GM18520 (cell line): ENCODE data around the gene COMTD1.
"Not testable (repeated sequence)": the region's sequence is repeated elsewhere in the genome, so short reads cannot be mapped to it uniquely, and the experiment has no call there.

Source experiments
- ATAC-seq: cut with Tn5 transposase; IDR thresholded peaks from one replicate; pipeline ENCODE4 v1.9.1; 2021; ENCODE audit not compliant: unreplicated experiment

Gene COMTD1

GRCh38 chr10:75223507-75223906, 12.2 kb downstream of the COMTD1 start:
- ATAC-seq: no peak

DNA sequence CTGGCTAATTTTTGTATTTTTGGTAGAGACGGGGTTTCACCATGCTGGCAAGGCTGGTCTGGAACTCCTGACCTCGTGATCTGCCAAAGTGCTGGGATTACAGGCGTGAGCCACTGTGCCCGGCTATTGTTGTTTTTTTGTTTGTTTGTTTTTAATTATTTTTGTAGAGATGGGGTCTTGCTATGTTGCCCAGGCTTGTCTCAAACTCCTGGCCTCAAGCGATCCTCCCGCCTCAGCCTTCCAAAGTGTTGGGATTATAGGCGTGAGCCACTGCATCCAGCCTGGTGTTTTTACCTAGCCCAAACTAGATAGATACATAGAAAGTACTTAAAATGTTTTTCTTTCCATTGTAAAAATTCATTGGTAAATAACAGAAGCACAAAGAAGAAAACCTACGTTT, 14.3 kb downstream of the COMTD1 start:
- ATAC-seq: not testable (repeated sequence)

- ATAC-seq: no peak
These were observed 15.5 kb downstream of the COMTD1 start for GRCh38 chr10:75220274-75220673.

DNA sequence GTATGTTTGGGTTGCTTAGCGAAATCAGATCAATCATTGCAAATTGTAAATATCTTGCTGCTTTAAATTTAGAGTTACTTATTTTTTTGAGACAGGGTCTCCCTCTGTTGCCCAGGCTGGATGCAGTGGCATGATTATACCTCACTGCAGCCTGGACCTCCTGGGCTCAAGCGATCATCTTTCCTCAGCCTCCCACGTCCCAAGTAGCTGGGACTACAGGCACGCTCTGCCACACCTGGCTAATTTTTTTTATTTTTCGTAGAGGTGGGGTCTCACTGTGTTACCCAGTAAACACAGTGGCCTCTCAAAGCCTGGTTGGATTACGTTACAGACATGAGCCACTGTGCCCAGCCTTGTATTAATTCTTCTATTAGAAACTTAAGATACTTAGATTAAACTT, 23.4 kb downstream of the COMTD1 start:
- no peak for ATAC-seq

DNA sequence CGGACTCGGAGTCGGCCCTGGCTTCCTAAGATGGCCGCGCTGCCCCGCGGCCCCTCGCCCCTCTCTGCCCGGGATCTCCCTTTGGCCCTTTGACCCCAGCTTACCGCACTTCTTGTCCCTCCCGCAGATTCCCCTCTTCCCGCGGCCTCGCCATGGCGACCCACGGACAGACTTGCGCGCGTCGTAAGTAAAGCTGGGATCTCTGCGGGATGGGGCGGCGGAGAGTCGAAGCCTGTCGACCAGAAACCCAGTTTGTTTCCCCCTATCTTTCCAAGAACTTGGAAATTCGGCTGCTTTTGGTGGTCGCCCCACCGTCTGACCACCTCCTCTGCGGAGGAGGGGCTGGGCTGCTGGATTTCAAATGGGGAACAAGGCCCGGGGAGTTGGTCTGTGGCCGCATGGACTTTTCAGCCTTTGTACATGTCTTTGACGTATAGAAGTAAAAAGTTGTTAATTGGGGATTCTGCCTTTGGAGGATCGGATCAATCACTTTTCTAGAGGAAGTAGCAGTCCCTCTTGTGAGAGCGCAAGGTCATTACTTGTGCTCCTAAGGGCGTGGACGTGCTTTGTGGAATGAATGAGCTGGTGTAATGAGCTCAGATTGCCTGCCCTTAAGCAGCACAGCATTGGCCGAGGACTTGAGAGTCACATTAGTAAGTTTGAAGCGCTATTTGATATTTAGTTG, 24.6 kb downstream of the COMTD1 start:
- no peak for ATAC-seq

DNA sequence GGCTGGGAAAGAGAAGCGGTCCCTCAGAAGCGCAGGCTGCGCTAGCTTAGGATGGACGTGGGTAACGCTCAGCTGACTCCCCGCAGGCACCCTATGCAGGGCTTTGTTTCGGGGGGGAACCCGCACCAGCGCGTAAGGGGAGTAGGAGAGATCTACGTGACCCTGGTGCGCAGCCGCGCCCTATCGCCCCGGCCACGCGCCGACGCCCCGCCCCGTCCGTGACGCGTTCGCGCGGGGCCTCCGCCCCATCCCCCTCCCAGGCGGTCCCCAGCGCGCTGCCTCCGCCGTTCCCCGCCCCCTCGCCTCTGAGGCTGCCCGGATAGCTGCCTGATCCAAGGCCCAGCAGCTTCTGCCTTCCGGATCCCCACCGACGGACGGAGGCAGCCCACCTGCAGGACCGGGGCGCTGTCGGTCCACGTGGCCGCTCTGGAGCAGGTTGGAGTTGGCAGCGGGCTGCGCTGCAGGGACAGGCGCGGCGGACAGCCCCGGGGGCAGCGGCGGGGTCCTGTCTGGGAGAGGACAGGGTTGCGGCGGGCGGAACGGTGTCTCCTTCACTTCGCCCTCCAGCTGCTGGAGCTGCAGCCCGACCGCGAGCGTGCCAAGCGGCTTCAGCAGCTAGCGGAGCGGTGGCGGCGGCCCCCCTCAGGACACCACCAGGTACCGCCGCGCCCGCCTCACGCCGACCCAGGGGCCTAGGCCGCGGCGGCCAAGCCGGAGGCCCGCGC, 25.3 kb downstream of the COMTD1 start, which contains the start of gene VDAC2:
Gene VDAC2, plus strand, starts transcription at position 515 of the 725 bp plus-strand sequence. CDS start 363 bp downstream, outside the sequence.
- ATAC-seq: peak; percentile 78

DNA sequence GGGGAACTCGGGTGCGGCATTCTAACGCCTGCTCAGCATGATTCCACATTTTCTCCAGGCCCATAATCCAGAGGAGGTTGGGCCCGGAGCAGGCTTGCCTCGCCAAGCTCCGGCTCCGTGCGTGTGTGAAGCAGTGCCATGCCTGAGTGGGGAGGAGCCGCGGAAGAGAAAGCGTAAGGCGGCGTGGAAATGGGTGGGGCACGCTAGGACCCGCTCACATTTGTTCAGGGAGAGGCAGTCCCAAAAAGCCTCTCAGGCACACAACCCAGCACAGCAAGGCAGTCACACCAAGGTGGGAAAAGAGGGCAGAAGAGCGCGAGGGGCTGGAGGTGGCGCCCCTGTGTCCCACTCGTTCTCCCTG, 25.9 kb downstream of the COMTD1 start:
- ATAC-seq: peak; percentile 29

- no peak for ATAC-seq
These were observed 26.5 kb downstream of the COMTD1 start for GRCh38 chr10:75209086-75209920.

- ATAC-seq: no peak
These were observed 27.6 kb downstream of the COMTD1 start for GRCh38 chr10:75208181-75208580.

- no peak for ATAC-seq
These were observed 28.0 kb downstream of the COMTD1 start for GRCh38 chr10:75207857-75208144.

DNA sequence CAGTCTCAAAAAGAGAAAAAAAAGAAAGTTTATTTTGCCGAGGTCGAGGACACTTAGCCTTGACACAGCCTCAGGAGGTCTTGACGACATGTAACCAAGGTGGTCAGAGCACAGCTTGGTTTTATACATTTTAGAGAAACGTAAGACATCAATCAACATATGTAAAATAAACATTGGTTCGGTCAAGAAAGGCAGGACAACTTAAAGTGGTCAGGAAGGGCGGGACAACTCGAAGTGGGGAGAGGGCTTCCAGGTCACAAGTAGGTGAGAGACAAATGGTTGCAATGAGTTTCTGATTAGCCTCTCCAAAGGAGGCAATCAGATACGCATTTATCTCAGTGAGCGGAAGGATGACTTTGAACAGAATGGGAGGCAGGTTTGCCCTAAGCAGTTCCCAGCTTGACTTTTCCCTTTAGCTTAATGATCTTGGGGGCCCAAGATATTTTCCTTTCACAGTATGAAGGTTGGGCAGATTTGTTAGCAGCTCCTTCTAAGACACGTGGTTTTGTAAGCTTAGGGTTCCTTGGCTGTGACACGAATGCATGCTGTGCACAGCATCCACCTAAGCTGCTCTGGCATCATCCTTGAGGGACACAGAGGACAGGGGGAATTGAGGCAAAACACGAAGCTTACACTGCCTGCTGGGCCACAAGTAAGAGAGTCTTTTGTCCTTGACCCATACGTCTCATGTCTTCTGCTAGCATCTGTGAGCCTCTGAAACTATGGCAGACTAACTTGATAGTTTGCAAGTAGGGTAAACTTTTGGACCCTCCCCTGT, 28.5 kb downstream of the COMTD1 start:
- ATAC-seq: no peak

DNA sequence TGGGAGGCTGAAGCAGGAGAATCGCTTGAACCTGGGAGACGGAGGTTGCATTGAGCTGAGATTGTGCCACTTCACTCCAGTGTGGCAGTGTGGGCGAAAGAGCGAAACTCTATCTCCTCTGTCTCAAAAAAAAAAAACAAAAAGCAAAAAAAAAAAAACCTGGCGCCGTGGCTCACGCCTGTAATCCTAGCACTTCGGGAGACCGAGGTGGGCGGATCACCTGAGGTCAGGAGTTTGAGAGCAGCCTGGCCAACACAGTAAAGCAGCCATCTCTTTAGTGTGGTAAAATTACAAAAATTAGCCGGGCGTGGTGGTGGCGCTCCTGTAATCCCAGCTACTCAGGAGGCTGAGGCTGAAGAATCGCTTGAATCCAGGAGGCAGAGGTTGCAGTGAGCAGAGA, 29.1 kb downstream of the COMTD1 start:
- not testable (repeated sequence) for ATAC-seq

DNA sequence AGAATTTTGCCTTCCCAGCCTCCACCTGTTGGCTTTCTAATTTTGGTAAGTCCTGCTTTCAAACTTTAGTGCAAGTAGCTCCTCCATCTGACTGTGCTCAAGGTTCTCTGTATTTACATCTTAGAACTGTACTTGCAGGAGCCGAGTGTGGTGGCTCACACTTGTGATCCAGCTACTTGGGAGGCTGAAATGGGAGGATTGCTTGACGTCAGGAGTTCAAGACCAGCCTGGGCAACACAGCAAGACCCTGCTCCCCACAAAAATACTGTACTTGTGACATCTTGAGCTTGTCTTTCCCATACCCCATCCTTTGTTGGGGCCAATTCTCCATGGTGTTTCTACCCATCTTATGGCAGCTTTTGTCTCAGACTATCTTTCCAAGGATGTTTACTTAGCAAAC, 29.8 kb downstream of the COMTD1 start:
- no peak for ATAC-seq

DNA sequence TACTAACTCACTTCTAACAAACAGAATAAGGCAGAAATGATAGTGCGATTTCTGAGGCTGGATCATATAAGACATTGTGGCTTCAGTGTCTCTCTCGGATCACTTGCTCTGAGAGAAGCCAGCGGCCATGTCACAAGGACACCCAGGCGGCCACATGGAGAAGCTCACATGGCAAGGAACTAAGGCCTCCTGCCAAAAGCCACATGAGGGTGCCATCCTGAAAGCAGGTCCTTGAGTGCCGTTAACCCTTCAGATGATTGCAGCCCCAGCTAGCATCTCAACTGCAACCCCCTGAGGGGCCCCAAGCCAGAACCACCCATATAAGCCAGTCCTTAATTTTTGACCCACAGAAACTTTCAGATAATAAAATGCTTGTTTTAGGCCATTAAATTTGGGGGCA, 32.0 kb downstream of the COMTD1 start:
- ATAC-seq: no peak

DNA sequence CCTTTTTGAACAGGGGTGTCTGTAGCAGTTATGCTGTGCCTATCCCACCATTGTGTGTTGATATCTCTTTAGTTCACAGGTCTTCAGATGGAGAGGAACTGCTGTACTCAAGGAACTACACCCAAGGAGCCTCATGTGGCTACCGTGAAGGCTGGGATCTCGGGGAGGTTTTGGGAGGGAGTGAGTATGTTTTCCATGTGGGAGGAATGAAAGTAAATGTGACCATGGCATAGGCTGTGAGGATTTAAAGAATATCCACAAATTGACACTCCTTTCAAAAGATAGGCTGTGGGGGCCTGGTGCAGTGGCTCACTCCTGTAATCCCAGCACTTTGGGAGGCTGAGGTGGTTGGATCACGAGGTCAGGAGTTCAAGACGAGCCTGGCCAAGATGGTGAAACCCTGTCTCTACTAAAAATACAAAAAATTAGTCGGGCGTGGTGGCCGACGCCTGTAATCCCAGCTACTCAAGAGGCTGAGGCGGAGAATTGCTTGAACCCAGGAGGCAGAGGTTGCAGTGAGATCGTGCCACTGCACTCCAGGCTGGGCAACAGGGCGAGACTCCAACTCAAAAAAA, 32.6 kb downstream of the COMTD1 start:
- ATAC-seq: not testable (repeated sequence)

GRCh38 chr10:75202321-75203045, 33.3 kb downstream of the COMTD1 start:
- no peak for ATAC-seq

DNA sequence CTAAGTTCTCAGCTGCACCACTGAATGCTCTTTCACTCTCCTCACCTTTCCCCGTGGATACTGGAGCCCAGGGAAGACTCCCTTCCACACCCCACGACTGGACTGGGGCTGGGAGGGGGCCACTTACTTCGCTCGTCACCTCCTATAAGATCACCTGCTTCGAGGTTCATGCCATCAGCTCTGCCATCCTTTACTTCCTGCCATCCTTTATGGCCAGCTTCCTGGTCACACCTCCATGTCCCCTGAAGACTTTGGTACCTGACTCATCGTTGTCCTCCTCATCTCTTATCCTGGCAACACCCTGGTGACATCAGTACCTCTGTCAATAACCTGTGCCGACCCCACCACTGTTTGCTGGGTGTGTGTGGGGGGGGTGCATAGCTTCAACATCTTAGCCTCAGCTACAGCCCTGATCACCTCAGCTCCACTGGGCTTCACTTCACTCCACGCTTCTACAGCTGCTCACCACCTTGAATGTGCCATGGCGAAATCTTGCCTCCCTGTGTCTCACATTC, 33.9 kb downstream of the COMTD1 start:
- ATAC-seq: no peak

DNA sequence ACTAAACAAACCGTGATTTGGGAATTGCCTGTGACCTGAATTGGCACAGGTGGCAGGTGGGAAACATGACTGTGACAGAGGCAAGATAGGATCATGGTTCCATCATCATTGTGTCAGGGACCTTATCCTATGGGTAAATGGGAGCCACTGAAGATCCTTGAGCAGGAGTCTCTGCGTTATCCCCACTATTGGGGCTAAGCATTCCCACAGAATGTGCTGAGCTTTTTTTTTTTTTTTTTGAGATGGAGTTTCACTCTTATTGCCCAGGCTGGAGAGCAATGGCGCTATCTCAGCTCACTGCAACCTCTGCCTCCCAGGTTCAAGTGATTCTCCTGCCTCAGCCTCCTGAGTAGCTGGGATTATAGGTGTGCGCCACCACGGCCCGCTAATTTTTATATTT, 35.8 kb downstream of the COMTD1 start:
- not testable (repeated sequence) for ATAC-seq

DNA sequence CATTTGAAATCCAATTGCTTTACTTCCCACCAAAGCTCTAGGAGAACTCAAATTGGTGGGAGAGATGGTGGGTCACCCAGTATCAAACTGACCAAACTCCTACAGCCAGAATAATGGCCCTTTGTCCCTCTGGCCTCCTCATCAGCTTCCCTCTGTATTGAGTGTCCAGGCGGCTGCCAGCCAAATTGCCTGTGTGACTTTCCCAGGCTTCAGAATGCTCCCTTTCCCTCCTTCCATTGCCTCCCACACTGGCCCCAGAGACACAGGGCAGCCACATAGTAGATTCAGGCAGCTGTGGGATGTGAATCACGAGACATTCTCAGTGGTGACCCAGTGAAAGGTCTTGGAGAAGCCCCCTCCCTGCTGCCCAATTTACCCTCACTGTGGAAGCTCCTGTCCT, 37.9 kb downstream of the COMTD1 start:
- no peak for ATAC-seq

GRCh38 chr10:75197066-75197465, 38.7 kb downstream of the COMTD1 start:
- no peak for ATAC-seq
